GM12892 (cell line): ENCODE measurements around the gene STK33.

Experiments used
- POLR2A ChIP-seq: IDR thresholded peaks from 2 replicates; pipeline ENCODE4 v1.6.1; 2011; ENCODE audit warnings: low read depth, low read length, control low read depth
- POLR2AphosphoS5 ChIP-seq: IDR thresholded peaks from 2 replicates; pipeline ENCODE4 v1.6.1; 2011; ENCODE audit warnings: low read depth, low read length, control low read depth

DNA sequence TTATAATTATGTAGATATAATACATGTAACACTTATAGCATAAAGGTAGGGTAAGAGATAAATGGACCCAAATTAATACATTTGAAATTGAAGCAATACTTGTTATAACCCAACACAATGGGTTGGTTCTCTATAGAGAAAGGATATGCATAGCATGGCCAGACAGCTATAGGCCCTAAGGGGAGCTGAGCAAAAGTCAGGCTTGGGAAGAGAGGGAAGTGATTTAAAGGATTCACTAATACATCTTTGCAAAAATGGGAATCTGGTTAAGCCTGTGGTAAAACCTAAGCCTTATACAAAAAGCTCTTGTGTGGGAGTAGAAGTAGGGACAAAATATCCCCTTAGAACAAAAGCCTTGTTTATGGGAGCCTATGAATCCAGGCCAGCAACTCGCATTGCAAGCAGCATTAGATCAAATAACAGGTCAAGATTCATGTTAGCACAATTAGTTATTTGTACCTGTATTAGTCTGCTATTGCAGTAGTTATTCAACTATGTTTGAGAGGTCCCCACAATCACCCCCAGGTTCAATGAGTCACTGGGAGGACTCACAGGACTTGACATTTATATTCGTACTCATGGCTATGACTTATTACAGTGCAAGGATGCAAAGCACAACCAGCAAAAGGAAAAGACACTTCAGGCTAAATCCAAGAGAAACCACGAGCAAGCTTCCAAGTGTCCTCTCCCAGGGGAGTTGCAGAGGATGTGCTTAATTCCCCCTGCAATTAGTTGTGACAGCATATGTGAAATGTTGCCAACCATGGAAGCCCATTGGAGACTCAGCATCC lies 185.7 kb downstream of the STK33 start:
- no peak for TF ChIP-seq POLR2A
- no peak for TF ChIP-seq POLR2AphosphoS5
